ENCODE measurements around the gene PDLIM4.

PDLIM4 gene

GRCh38 chr5:132268769-132269551 is 11.5 kb downstream of the PDLIM4 start:
- DNase-seq: no peak

GRCh38 chr5:132269635-132270334 is 12.3 kb downstream of the PDLIM4 start:
- no peak for DNase-seq

- DNase-seq: no peak
Observed at GRCh38 chr5:132270335-132270665, 12.8 kb downstream of the PDLIM4 start.

- no peak for DNase-seq
Observed at GRCh38 chr5:132270706-132271105, 13.2 kb downstream of the PDLIM4 start.

- DNase-seq: no peak
Observed at GRCh38 chr5:132271251-132272246, 14.1 kb downstream of the PDLIM4 start.

GRCh38 chr5:132272311-132273210 is 15.1 kb downstream of the PDLIM4 start:
- DNase-seq: peak; percentile 8

- no peak for DNase-seq
Observed at GRCh38 chr5:132273631-132274030, 16.1 kb downstream of the PDLIM4 start.

GRCh38 chr5:132274050-132274792 is 16.7 kb downstream of the PDLIM4 start:
- DNase-seq: no peak

- no peak for DNase-seq
Observed at GRCh38 chr5:132275367-132276220, 18.1 kb downstream of the PDLIM4 start.

GRCh38 chr5:132277256-132277655 is 19.8 kb downstream of the PDLIM4 start:
- DNase-seq: no peak

GRCh38 chr5:132277971-132278853 is 20.7 kb downstream of the PDLIM4 start:
- no peak for DNase-seq

- DNase-seq: no peak
Observed at GRCh38 chr5:132279801-132280200, 22.3 kb downstream of the PDLIM4 start.

GRCh38 chr5:132280371-132281240 is 23.1 kb downstream of the PDLIM4 start:
- DNase-seq: no peak

GRCh38 chr5:132281856-132282614 is 24.5 kb downstream of the PDLIM4 start:
- no peak for DNase-seq

- DNase-seq: no peak
Observed at GRCh38 chr5:132283423-132284043, 26.0 kb downstream of the PDLIM4 start.

- no peak for DNase-seq
Observed at GRCh38 chr5:132289097-132289496, 31.6 kb downstream of the PDLIM4 start.

GRCh38 chr5:132291026-132291425 is 33.5 kb downstream of the PDLIM4 start:
- no peak for DNase-seq

Measured in NCI-H1092 (cell line).